ENCODE data around the gene CIROP. TPM values are rescaled to one million over a fixed set of nuclear protein-coding genes. Genes with fewer than 3 reads are reported as not detected.
A peak's percentile ranks its signal among the peaks of the same experiment; 100 is the strongest.

CIROP gene
- total RNA-seq, 1 experiment from 2014 or later: 0.11 TPM

GRCh38 chr14:23056145-23056955, 48.4 kb downstream of the CIROP start (continued):
- TF ChIP-seq, protein P1, sequence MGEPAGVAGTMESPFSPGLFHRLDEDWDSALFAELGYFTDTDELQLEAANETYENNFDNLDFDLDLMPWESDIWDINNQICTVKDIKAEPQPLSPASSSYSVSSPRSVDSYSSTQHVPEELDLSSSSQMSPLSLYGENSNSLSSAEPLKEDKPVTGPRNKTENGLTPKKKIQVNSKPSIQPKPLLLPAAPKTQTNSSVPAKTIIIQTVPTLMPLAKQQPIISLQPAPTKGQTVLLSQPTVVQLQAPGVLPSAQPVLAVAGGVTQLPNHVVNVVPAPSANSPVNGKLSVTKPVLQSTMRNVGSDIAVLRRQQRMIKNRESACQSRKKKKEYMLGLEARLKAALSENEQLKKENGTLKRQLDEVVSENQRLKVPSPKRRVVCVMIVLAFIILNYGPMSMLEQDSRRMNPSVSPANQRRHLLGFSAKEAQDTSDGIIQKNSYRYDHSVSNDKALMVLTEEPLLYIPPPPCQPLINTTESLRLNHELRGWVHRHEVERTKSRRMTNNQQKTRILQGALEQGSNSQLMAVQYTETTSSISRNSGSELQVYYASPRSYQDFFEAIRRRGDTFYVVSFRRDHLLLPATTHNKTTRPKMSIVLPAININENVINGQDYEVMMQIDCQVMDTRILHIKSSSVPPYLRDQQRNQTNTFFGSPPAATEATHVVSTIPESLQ (CRISPR knock-in tag; IDR thresholded peaks at IDR 0.05): no peak
- TF ChIP-seq, protein P2, sequence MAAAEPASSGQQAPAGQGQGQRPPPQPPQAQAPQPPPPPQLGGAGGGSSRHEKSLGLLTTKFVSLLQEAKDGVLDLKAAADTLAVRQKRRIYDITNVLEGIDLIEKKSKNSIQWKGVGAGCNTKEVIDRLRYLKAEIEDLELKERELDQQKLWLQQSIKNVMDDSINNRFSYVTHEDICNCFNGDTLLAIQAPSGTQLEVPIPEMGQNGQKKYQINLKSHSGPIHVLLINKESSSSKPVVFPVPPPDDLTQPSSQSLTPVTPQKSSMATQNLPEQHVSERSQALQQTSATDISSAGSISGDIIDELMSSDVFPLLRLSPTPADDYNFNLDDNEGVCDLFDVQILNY (CRISPR knock-in tag; IDR thresholded peaks at IDR 0.05): no peak
- no peak for TF ChIP-seq CDX4 (CRISPR knock-in tag; IDR thresholded peaks at IDR 0.05; ENCODE audit: borderline replicate concordance)
- no peak for TF ChIP-seq ELF4 (CRISPR knock-in tag; IDR thresholded peaks at IDR 0.05; ENCODE audit: low read depth)
- TF ChIP-seq, protein P3, sequence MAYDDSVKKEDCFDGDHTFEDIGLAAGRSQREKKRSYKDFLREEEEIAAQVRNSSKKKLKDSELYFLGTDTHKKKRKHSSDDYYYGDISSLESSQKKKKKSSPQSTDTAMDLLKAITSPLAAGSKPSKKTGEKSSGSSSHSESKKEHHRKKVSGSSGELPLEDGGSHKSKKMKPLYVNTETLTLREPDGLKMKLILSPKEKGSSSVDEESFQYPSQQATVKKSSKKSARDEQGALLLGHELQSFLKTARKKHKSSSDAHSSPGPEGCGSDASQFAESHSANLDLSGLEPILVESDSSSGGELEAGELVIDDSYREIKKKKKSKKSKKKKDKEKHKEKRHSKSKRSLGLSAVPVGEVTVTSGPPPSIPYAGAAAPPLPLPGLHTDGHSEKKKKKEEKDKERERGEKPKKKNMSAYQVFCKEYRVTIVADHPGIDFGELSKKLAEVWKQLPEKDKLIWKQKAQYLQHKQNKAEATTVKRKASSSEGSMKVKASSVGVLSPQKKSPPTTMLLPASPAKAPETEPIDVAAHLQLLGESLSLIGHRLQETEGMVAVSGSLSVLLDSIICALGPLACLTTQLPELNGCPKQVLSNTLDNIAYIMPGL (CRISPR knock-in tag; IDR thresholded peaks at IDR 0.05): peak; percentile 46; the same call in 1 of the 2 replicates

GRCh38 chr14:23055621-23056144, 49.1 kb downstream of the CIROP start:
- Mint-ChIP-seq H3K27me3 (ENCODE audit: low read depth) (peaks cover 5% of the 10 kb centered on the region; the same call in 1 of the 2 replicates), H3K4me3 (peak overlapping the region; percentile 71), H3K27ac (no peak overlapping the region; the same call in 1 of the 2 replicates), H3K36me3 (peaks cover 14% of the 10 kb centered on the region), H3K9me3 (no peaks in the 10 kb centered on the region), H3K4me1 (peaks cover 16% of the 10 kb centered on the region)
- no peak for ATAC-seq
- CTCF ChIA-PET: interaction anchor here (0.8 to 8.8 kb wide), 18 partner anchors 13 to 234 kb away, joined by 3 to 224 read pairs (median 12); partner anchors contain the start of genes AJUBA, PRMT5 and PSMB11
- no peak for DNase-seq (ENCODE audit: low spot score)
- POLR2A ChIA-PET: interaction anchor here (1.3 to 1.7 kb wide), 3 partner anchors 40 to 73 kb away, joined by 4 to 5 read pairs (median 4); partner anchors contain the start of genes ACIN1, AJUBA and C14orf119
- no peak for TF ChIP-seq ELF4 (CRISPR knock-in tag; IDR thresholded peaks at IDR 0.05; ENCODE audit: low read depth)
- no peak for TF ChIP-seq NFATC4 (CRISPR knock-in tag; IDR thresholded peaks at IDR 0.05)
- no peak for TF ChIP-seq SOX15 (CRISPR knock-in tag; IDR thresholded peaks at IDR 0.05)
- no peak for TF ChIP-seq ZNF416 (CRISPR knock-in tag; IDR thresholded peaks at IDR 0.05)
- TF ChIP-seq, protein P4, sequence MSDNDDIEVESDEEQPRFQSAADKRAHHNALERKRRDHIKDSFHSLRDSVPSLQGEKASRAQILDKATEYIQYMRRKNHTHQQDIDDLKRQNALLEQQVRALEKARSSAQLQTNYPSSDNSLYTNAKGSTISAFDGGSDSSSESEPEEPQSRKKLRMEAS (CRISPR knock-in tag; IDR thresholded peaks at IDR 0.05): no peak
- no peak for TF ChIP-seq GABPB1 (CRISPR knock-in tag; IDR thresholded peaks at IDR 0.05)
- no peak for TF ChIP-seq KAT7 (CRISPR knock-in tag; IDR thresholded peaks at IDR 0.05; ENCODE audit: borderline replicate concordance)
- no peak for TF ChIP-seq ZNF138 (CRISPR knock-in tag; conservative IDR thresholded peaks at IDR 0.05)
- no peak for TF ChIP-seq HMGA2 (CRISPR knock-in tag; IDR thresholded peaks at IDR 0.05)
- TF ChIP-seq JAZF1 (CRISPR knock-in tag; IDR thresholded peaks at IDR 0.05): no peak
- TF ChIP-seq RELA (CRISPR knock-in tag; IDR thresholded peaks at IDR 0.05; ENCODE audit: borderline replicate concordance): no peak
- TF ChIP-seq ZNF232 (CRISPR knock-in tag; IDR thresholded peaks at IDR 0.05): no peak
- TF ChIP-seq ZBTB43 (CRISPR knock-in tag; IDR thresholded peaks at IDR 0.05): no peak

Data from WTC11 (cell line).